ENCODE results near the gene GDAP2. TPM values are rescaled to one million over a fixed set of nuclear protein-coding genes. Genes with fewer than 3 reads are reported as not detected.
"Not testable (repeated sequence)": the region's sequence is repeated elsewhere in the genome, so short reads cannot be mapped to it uniquely, and the experiment has no call there.

The GDAP2 gene
- total RNA-seq, 3 donors from 2014 or later = 28.5 to 39.7 (median 36.1) TPM

GRCh38 chr1:117925981-117926380 lies 3.4 kb downstream of the GDAP2 start:
- H3K9me3 ChIP-seq = no peaks in the 10 kb centered on the region
- intact Hi-C loops (cut with DNase I; ENCODE audit: low total_unique reads) = no loop called here

GRCh38 chr1:117922717-117923116 lies 6.7 kb downstream of the GDAP2 start:
- DNase-seq (ENCODE audit: low spot score in 2 of 2); H3K4me1 ChIP-seq; intact Hi-C loops (cut with DNase I; ENCODE audit: low total_unique reads); H3K27ac ChIP-seq; H3K36me3 ChIP-seq; H3K27me3 ChIP-seq; H3K4me3 ChIP-seq; H3K9me3 ChIP-seq: not testable (repeated sequence)

More at GRCh38 chr1:117925981-117926380, 3.4 kb downstream of the GDAP2 start:
- Histone ChIP-seq H3K27ac (no peak overlapping the region), H3K36me3 (no peaks in the 10 kb centered on the region), H3K4me1 (peaks cover 0 to 8% of the 10 kb centered on the region in 2 donors), H3K4me3 (no peak overlapping the region), H3K27me3 (no peaks in the 10 kb centered on the region)
- TF ChIP-seq POLR2AphosphoS5 (IDR thresholded peaks at IDR 0.05) (no peak), POLR2A (IDR thresholded peaks at IDR 0.05) (no peak)
- TF ChIP-seq, protein P1, sequence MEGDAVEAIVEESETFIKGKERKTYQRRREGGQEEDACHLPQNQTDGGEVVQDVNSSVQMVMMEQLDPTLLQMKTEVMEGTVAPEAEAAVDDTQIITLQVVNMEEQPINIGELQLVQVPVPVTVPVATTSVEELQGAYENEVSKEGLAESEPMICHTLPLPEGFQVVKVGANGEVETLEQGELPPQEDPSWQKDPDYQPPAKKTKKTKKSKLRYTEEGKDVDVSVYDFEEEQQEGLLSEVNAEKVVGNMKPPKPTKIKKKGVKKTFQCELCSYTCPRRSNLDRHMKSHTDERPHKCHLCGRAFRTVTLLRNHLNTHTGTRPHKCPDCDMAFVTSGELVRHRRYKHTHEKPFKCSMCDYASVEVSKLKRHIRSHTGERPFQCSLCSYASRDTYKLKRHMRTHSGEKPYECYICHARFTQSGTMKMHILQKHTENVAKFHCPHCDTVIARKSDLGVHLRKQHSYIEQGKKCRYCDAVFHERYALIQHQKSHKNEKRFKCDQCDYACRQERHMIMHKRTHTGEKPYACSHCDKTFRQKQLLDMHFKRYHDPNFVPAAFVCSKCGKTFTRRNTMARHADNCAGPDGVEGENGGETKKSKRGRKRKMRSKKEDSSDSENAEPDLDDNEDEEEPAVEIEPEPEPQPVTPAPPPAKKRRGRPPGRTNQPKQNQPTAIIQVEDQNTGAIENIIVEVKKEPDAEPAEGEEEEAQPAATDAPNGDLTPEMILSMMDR (IDR thresholded peaks at IDR 0.05) = no peak
- DNase-seq (ENCODE audit: low spot score in 2 of 2) = no peak

DNA sequence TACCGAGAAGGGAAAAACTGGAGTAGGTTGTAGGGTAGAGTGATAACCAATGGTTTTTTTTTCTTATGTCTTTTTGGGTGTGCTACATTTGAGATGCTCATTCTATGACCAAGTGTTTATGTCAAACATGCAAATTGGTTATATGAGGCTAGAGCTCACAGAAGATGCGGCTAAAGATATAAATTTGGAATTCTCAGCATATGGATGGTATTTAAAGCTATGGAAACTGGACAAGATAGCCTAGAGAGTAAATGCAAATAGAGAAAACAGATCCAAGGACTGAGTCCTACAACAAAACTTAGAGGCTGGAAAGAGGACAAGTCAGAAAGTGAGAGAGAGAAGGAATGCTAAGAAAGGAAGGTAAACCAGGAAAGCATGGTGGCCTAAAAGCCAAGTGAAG lies 7.4 kb downstream of the GDAP2 start:
- TF ChIP-seq POLR2AphosphoS5 (IDR thresholded peaks at IDR 0.05) (no peak), POLR2A (IDR thresholded peaks at IDR 0.05) (no peak)
- TF ChIP-seq, protein P1 (IDR thresholded peaks at IDR 0.05) = no peak
- Histone ChIP-seq H3K27me3 (no peaks in the 10 kb centered on the region), H3K9me3 (no peaks in the 10 kb centered on the region), H3K4me3 (no peak overlapping the region), H3K27ac (no peak overlapping the region), H3K36me3 (no peaks in the 10 kb centered on the region), H3K4me1 (no peaks in the 10 kb centered on the region)
- intact Hi-C loops (cut with DNase I; ENCODE audit: low total_unique reads) = no loop called here
- no peak for DNase-seq (ENCODE audit: low spot score in 2 of 2)

- H3K27ac ChIP-seq = no peak overlapping the region
- no peak overlapping the region for H3K4me3 ChIP-seq
- H3K36me3 ChIP-seq = no peaks in the 10 kb centered on the region
- H3K4me1 ChIP-seq = no peaks in the 10 kb centered on the region
- H3K9me3 ChIP-seq = no peaks in the 10 kb centered on the region
- intact Hi-C loops (cut with DNase I; ENCODE audit: low total_unique reads) = no loop called here
- no peak for DNase-seq (ENCODE audit: low spot score in 2 of 2)
- no peaks in the 10 kb centered on the region for H3K27me3 ChIP-seq
- TF ChIP-seq, protein P1 (IDR thresholded peaks at IDR 0.05) = no peak
- TF ChIP-seq POLR2A (IDR thresholded peaks at IDR 0.05) (no peak), POLR2AphosphoS5 (IDR thresholded peaks at IDR 0.05) (no peak)
Measured at GRCh38 chr1:117919376-117919775, 10.0 kb downstream of the GDAP2 start.

- Histone ChIP-seq H3K27ac (no peak overlapping the region), H3K36me3 (peaks cover 7% of the 10 kb centered on the region), H3K27me3 (no peaks in the 10 kb centered on the region), H3K9me3 (no peaks in the 10 kb centered on the region), H3K4me1 (no peaks in the 10 kb centered on the region), H3K4me3 (no peak overlapping the region)
- intact Hi-C loops (cut with DNase I; ENCODE audit: low total_unique reads) = no loop called here
- no peak for DNase-seq (ENCODE audit: low spot score in 2 of 2)
- no peak for TF ChIP-seq POLR2AphosphoS5 (IDR thresholded peaks at IDR 0.05)
- TF ChIP-seq, protein P1 (IDR thresholded peaks at IDR 0.05) = no peak
Measured at GRCh38 chr1:117911051-117911450, 18.4 kb downstream of the GDAP2 start.

DNA sequence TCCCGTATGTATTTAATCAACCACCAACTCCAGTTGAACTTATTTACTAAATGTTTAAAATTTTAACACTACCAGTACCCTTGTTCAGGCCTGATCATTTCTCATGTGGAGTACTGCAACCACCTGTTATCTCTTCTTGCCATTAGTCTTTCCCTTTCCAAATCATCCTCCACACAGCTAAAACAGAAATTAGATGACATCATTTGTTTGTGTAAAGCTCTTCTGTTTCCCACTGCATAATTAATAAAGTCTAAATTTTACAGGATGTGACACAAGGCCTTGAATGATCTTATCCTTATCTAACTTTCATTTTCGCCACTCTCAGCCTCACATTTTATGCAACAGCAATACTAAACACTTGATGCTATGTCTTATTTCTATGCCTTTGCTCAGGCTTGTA lies 24.4 kb downstream of the GDAP2 start:
- no peaks in the 10 kb centered on the region for H3K27me3 ChIP-seq
- H3K27ac ChIP-seq = no peak overlapping the region
- intact Hi-C loops (cut with DNase I; ENCODE audit: low total_unique reads) = no loop called here
- no peaks in the 10 kb centered on the region for H3K9me3 ChIP-seq
- no peak for DNase-seq (ENCODE audit: low spot score in 2 of 2)
- H3K4me1 ChIP-seq = no peaks in the 10 kb centered on the region
- no peak overlapping the region for H3K4me3 ChIP-seq
- peaks cover 3% of the 10 kb centered on the region for H3K36me3 ChIP-seq
- TF ChIP-seq POLR2A (IDR thresholded peaks at IDR 0.05) = no peak
- TF ChIP-seq, protein P1 (IDR thresholded peaks at IDR 0.05) = no peak
- TF ChIP-seq POLR2AphosphoS5 (IDR thresholded peaks at IDR 0.05) = no peak

All from breast epithelium (tissue), 4 donors.